GM21390 (cell line): Measurements from ENCODE around the gene COX7A2L.
"Not testable (repeated sequence)": the region's sequence is repeated elsewhere in the genome, so short reads cannot be mapped to it uniquely, and the experiment has no call there.

Experiments used
- ATAC-seq: cut with Tn5 transposase; IDR thresholded peaks from one replicate; pipeline ENCODE4 v1.9.1; 2021; ENCODE audit not compliant: unreplicated experiment

The COX7A2L gene, protein sequence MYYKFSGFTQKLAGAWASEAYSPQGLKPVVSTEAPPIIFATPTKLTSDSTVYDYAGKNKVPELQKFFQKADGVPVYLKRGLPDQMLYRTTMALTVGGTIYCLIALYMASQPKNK

DNA sequence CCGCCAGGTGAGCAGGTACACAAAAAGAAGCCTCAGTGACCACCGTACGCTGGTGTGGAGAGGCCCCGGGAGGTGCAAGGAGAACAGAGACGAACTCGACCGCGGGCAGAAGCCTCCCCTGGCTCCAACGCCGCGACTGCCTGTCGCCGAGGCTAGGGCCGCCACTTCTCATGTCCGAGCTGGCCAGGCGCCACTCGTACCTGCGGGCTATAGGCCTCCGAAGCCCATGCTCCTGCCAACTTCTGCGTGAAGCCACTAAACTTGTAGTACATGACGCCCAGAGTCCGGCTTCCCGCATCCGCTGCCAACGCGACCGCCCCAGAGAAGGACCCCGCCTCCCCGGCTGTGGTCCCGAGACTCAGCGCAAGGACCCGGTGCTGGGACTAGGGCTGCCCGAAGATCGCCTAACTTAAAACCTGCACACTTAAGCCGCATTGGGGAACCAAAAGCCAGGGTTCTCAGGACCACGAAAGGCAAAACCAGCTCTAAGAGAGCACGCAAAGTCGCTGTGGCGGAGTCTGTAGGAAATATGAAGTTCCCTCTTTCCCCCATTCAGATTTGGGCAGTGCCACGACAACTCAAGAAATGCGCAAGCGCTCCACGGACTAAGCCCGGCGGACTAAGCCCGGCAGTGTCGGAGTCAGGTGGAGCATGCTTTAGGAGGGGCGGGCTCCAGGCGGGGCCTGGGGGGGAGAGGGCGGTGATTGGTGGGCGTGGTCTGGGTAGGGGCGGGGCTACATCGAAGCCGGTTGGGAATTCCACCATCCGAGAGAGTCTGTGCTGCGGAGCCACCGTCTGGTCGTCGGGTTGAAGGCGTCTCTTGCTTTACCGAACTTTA is at the start of gene COX7A2L:
Gene COX7A2L, minus strand, starts transcription at position 328 of the 838 bp plus-strand sequence. Its CDS starts 56 bp downstream, at position 272.
- ATAC-seq, result peak; percentile 89

DNA sequence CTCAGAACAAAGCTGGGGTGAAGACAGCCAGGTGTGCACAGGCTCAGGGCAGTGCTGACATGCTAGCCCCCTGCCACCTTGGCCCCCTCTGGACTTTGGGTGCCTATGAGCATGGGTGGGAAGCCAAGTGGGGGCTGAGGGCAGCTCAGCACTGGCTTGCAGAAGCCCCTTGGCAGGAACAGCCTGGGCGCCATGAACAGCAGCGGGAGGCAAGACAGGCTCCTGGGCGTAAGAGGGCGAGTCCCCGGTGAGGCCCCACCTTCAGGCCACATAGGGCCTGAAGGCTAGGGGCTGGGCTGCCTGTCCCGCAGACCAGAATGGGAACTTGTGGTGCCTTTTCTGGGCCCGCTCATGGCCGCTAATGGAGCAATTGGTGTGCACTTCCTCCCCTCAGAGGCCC is 47.0 kb upstream of the COX7A2L start:
- ATAC-seq, result no peak

DNA sequence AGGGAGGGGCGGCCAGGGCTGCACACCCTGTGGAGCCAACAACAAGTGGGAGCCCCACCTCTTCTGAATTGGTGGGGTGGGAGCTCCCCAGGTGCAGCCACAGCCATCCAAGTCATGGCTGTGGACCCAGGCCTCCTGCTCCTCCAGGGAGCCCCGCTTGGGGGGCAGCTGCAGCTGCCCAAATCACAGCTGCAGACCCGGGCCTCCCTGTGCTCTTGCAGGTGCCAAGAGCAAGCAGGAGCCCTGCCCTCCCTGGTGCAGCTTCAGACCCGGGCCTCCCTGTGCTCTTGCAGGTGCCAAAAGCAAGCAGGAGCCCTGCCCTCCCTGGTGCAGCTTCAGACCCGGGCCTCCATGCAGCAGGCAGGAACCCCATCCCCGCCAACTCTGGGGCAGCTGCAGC is 46.5 kb upstream of the COX7A2L start:
- ATAC-seq, result no peak

DNA sequence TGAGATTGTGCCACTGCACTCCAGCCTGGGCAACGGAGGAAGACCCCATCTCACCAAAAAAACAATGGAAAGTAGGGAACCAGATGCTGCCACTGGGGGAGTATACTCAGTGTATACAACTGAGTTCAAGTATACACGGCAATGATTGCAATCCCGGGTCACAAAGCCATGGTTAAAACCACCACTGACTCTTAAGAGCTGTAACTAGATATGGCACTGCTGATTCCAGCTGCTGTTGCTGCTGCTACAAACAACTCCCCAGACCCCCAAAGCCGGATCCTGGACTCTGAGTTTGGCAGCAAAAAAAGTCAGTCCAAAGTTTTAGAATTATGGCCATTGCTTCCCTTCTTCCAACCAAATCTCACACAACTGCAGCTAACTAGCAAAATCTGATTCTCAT is 43.7 kb upstream of the COX7A2L start:
- no peak for ATAC-seq

DNA sequence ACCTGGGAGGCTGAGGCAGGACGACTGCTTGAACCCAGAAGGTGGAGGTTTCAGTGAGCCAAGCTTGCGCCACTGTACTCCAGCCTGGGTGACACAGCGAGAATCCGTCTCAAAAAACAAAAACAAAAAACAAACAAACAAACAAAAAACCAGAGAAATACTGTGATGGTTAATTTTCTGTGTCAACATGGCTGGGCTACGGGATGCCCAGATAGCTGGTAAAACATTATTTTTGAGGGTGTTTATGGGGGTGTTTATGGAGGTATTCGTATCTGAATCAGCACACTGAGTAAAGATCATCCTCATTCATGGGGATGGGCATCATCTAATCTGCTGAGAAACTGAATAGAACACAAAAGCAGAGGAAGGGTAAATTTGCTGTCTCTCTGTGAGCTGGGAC is 40.8 kb upstream of the COX7A2L start:
- no peak for ATAC-seq

DNA sequence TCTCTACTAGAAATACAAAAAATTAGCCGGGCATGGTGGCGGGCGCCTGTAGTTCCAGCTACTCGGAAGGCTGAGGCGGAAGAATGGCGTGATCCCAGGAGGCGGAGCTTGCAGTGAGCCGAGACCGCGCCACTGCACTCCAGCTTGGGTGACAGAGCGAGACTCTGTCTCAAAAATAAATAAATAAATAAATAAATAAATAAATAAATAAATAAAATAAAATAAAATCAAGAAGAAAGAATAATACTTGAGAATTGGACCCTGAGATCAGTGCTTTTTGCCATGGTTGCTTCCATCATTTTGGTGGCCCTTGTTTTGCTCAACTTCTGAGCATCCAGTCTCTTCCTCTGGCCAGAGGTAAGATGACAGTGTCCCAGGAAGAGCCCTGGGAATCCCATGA is 37.0 kb upstream of the COX7A2L start:
- not testable (repeated sequence) for ATAC-seq

DNA sequence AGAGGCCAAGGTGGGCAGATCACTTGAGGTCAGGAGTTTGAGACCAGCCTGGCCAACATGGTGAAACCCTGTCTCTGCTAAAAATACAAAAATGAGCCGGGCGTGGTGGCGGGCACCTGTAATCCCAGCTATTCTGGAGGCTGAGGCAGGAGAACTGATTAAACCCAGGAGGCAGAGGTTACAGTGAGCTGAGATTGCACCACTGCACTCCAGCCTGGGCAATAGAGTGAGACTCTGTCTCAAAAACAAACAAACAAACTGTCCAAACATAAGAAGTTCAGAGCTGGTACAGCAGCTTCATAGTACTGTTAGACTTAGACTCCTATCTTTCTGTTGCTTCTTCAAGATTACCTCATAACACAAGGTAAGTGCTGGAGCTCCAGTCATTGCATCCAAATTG is 32.3 kb upstream of the COX7A2L start:
- not testable (repeated sequence) for ATAC-seq

DNA sequence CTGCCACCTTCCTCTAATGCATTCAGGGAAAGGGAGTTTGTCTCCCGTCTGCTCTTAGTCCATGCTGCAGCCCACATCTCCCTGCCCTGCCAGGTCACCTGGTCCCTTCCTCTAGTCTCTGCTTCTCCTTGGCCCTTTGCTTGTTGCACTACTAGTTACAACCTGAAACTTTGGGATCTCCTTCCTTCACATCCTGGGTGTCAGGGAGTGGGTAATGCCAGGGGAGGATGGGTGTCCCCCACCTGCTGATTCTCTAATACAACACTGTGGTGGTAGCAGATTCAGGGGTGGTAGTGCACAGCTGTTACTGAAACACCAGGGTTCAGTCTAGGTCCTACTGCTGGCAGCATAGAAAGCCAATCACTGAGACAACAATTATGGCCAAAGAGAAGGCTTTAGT is 31.2 kb upstream of the COX7A2L start:
- no peak for ATAC-seq

DNA sequence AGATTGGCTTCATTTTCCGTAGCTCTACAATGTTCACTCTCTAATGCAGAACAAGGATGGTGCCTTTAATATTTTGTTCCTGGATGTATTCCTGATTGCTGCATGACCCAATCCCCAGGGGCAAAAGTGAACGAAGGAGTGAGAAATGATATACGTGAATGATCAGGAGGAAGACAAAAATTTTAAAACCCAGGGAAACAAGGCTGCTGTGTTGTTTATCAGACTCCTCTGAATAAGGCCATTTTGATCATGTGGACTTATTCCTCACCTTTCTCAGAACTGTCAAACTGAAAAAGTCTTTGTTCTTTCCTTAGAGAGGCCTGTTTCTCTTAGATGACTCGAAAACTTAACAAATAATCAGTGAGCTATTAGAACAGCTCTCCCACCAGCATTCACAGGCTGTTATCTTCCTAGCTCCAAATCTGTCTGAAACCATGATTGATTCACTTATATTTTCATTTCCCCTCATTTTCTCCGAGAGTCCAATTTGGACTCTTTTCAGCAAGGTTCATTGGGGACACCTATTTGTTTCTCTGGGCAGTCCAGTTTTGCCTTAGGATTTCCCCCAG is 29.5 kb upstream of the COX7A2L start:
- no peak for ATAC-seq

DNA sequence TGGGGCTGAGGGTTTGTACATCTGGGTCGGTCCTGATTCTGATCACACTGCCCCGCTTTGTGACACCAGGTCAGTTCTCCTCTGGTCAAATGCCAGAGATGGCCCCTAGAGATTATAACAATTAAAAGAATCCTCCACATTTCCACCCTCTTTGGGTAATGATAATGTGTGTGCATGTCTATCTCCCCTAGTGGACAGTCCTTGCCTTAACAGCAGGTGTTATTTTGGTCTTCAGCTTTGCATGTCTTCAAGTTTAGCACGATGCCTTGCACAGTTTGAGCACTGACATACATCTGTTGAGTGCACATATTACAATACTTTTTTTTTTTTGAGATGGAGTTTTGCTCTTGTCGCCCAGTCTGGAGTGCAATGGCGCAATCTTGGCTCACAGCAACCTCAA is 25.7 kb upstream of the COX7A2L start:
- ATAC-seq, result peak; percentile 60

DNA sequence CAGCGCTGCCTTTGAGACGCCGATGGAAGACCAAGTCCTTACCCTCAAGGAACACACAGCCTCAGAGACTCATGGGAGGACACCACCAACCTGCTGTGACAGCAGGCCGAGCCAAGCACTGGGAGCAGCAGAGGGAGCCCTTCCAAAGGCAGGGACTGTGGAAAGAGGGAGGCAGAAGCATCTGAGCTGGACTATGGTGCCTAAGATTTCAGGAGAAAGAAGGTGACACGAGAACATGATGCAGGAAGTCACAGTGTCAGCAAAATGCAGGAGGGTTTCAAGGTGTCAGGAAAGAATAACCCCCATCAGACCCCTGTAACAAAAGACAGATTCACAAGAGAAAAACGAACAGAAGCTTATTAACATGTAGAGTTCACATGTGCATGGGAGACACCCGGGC is 24.2 kb upstream of the COX7A2L start:
- ATAC-seq, result no peak

DNA sequence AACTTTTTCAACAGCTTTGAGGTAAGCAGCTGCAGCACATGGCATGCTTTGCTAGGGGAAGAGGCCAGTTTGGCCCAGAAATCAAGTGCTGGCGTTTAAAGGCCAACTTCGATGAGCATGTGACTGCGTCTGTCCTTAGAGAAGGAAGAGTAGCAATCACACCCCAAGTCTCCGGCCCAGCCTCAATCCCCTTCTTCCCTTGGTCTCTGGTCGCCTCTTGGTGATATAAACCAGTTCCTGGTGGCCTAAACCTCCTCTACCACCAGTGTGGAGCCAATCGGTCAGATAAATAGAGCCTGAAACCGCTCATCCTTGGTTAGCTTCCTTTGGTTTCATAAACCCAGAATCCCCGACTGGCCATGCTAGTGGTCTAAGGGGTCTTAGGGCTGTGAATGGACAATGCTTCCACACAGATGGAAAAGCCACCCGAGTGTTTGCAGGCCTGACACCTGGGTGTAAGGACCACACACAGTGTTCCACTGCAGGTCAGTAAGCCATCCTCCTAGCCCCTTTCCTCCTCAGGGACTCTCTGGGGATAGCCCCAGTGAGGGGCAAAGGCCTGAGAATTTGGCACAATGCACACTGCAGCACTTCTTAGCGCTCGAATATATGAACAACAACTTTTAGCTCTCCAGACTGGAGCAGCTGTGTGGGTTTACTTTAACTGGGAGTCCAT is 23.0 kb upstream of the COX7A2L start:
- ATAC-seq, result no peak

DNA sequence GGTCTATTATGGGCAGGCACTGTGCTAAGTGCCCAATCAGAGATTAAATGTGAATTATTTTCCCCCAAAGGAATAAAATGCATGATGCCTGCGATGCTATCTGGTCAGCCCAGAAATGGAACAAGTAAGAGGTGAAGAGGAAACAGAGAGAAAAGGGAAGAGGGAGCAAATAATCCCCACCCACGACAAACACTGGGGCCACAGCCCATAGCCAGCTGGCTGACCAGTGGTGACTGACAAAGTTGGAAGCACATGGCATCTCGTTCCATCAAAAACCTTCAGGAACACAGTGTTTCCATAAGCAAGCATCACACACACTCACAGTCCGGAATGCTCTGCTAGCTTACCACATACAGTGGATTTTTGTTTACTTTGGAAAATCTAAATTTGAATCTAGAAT is 21.1 kb upstream of the COX7A2L start:
- ATAC-seq, result no peak

DNA sequence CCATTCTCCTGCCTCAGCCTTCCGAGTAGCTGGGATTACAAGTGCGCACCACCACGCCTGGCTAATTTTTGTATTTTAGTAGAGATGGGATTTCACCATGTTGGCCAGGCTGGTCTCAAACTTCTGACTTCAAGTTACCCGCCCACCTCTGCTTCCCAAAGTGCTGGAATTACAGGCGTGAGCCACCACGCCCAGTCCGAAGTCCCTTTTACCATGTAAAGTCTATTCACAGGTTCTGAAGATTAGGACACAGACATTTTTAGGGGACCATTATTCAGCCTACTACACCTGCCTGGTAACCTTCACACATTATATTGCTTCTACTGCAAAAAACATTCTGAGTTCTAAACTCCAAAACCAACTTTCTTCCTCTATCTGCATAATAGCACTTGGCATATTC is 19.0 kb upstream of the COX7A2L start:
- ATAC-seq, result not testable (repeated sequence)

DNA sequence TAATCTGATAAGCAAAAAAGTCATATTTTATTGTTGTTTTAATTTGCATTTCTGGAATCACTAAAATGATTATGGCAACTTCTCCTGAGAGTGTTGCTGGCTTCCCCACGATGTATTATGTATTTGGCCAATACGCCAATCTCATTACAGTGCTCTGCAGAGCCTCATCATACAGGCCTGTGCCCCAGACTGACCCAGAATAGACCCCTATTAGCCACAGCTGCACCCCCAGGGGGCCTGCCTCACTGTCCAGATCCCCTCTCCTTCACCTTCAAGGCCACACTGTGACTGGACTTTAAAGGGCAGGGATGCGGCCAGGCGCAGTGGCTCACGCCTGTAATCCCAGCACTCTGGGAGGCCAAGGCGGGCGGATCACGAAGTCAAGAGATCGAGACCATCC is 17.4 kb upstream of the COX7A2L start:
- ATAC-seq, result no peak

DNA sequence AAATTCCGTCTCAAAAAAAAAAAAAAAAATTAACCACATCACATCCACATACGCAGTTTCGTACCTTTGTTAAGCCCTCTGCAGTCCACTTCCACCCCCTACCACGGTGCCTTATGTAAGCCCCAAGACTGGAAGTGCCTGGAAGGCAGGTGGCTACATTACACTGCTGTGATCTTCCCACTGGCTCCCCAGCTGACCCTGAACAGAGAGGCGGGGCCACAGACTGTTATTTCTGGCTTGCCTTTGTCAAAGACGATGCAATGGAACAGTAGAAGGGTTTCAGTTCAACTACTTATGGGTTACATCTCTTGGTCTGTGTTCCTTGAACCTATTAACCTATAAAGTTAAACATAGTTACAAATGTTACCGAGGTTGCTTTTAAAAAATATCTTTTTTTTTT is 15.7 kb upstream of the COX7A2L start:
- ATAC-seq, result no peak

DNA sequence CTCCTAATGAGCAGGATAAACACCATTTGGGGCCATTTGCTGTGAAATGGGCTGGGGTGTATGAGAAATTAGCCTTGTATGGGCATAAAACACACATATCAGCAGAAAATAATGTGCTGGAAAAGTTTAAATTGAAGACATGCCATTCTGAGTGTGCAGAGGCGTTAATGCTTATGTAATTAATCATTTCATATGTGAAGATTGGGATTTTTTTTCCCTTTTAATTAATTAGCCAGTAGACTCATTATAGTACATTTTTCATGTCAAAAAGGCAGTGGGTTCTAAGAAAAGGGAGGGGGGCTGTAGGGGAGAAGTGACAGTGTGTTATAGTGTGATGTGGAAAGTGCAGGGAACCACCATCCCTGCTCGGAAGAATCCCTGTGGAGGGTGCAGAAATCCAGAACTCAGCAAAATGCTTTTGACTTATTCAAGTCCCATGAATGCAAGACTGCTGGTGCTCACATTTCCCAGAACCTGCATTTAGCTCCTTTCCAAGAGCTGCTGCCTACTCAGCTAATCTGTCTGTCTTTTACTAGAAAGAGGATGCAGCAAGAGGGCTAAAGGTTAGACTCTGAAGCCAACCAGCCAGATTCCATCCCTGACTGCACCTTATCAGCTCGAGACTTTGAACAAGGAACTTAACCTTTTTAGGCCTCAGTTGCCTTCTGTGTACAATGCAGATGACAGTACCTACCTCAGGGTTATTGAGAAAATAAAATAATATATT is 11.6 kb upstream of the COX7A2L start:
- ATAC-seq, result no peak

DNA sequence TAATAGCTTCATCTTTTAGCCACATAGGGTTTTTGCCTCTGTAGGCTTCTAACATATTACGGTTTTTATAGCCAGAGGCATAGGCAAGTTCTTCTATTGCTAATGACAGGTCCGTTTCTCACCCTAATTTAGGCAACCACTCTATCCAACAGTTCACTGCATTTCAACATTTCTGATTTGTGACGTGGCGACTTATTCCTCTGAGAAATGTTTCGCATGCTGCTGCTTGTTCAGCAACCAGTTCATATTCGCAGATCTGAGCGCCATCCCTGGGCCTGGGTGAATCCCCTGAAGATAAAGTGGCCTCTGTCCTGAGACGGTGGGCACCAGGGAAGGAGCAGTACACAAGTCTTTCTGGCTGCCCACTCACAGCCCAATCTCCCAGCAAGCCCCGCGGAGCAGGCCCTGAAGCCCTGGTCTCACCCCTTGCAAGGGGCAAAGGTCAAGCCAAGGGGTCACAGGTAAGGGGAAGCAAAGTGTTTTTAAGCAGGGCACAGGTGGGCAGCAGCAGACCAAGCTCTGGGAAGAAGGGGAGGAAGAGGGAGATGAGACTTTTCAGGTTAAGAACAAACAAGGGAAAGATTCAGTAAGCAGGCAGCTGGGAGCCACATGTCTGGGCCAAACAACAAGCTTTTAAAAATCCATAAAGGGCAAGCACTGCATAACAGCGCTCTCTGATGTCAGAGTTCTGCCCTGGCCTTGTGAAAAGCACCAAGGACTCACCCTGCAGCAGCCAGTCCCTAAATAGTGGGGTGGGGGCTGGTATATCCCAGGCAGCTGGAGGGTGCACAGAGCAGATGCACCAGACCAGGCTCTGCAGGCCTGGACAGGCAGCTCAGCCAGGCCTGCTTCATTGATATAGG is 10.8 kb upstream of the COX7A2L start:
- ATAC-seq, result no peak

DNA sequence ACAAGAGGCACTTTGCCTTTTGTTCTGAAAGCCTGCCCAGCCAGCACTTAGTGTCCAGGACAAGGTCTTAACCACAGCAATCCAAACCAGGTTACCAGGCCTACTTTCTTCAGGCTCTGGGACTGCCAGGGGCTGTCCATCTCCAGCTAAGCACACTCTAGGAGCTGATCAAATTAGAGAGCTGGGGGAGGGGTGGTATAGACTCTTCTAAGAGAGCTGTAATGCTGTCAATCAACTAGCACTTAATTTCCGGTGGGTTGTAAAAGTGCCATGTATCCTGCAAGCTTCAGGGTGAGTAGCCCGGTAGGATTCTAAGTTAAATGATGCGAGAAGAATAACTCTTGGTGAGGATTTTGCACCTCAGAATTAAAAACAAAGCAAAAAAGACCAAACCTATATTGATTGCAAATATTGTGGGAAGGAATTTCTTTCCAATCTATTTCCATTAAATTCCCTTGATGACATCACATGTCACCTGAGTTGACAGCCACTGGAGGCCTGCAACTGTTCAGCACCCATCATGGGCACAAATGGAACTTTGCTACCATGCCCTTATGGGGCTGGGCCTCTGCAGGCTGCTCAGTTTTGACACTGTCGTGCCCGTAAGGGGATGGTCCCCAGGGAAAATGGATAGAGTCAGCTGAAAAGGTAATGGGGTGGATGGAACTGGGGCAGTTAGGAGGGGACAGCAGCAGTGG is 8.7 kb upstream of the COX7A2L start:
- ATAC-seq, result no peak
